ENCODE results near the gene PODN. TPM values are rescaled to one million over a fixed set of nuclear protein-coding genes. Genes with fewer than 3 reads are reported as not detected.
A peak's percentile ranks its signal among the peaks of the same experiment; 100 is the strongest.

PODN gene
- total RNA-seq, 1 experiment from 2014 or later = not detected

DNA sequence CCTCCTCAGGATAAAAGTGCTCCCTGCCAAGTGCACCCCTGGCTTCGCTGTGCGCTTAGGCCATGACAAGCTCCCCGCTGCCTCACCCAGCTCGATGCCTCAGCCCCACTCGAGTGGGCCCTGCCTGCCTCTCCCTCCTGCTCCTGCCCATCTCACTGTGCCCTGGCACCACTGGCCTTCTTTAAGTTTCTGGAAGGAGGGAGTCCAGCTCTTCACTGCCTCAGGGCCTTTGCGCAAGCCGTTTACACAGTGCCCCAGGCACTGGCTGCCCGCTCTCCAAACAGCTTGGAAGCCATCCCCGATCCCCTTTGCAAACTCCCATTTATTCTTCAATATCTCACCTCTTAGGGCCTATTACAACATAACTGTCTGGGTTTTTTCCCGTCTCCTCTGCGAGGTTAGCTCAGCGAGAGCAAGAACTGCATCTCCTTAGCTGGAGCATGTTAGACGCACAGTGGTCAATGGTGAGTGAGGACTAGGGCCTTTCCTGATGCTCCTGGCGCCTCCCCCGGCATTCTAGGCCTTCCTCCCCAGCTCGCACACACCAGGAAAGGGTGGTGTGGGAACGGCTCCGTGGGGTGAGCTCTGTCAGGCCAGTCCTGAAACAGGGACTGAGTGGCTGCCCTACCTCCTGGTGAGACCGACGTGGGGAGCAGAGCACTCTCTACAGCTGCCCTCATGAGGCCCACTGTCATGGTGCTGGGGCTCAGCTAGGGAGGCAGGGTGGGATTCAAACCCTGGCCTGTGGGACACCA is 31.9 kb downstream of the PODN start:
- POLR2A ChIA-PET = interaction anchor here (0.6 kb wide), 1 partner anchor 135 kb away, joined by 3 read pairs; no protein-coding TSS in a partner anchor
- intact Hi-C loops (cut with micrococcal nuclease; ENCODE audit: unreplicated experiment) = no loop called here
- Histone ChIP-seq H3K4me1 (peaks cover 18% of the 10 kb centered on the region), H3K9me3 (peaks cover 3% of the 10 kb centered on the region), H3K4me3 (ENCODE audit: low read depth, low read length) (no peak overlapping the region), H3K27me3 (replicated peaks; ENCODE audit: control insufficient read depth, insufficient read depth, low read length) (no peaks in the 10 kb centered on the region), H3K36me3 (ENCODE audit: control insufficient read depth, insufficient read depth, low read length) (no peaks in the 10 kb centered on the region)
- H3K27me3 Mint-ChIP-seq (ENCODE audit: insufficient read depth, unreplicated experiment) = no peaks in the 10 kb centered on the region
- CTCF ChIA-PET = no interaction called here
- peaks cover 6% of the 10 kb centered on the region for H3K4me1 Mint-ChIP-seq (ENCODE audit: low read depth, unreplicated experiment)
- peaks cover 5% of the 10 kb centered on the region for H3K36me3 Mint-ChIP-seq (ENCODE audit: insufficient read depth, unreplicated experiment)
- TF ChIP-seq, protein P1, sequence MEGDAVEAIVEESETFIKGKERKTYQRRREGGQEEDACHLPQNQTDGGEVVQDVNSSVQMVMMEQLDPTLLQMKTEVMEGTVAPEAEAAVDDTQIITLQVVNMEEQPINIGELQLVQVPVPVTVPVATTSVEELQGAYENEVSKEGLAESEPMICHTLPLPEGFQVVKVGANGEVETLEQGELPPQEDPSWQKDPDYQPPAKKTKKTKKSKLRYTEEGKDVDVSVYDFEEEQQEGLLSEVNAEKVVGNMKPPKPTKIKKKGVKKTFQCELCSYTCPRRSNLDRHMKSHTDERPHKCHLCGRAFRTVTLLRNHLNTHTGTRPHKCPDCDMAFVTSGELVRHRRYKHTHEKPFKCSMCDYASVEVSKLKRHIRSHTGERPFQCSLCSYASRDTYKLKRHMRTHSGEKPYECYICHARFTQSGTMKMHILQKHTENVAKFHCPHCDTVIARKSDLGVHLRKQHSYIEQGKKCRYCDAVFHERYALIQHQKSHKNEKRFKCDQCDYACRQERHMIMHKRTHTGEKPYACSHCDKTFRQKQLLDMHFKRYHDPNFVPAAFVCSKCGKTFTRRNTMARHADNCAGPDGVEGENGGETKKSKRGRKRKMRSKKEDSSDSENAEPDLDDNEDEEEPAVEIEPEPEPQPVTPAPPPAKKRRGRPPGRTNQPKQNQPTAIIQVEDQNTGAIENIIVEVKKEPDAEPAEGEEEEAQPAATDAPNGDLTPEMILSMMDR (IDR thresholded peaks at IDR 0.05; ENCODE audit: insufficient read depth in 1 of 2, low read depth in 1 of 2, low read length in 1 of 2, severe bottlenecking in 1 of 2, unreplicated experiment in 1 of 2) = no peak
- no peak for DNase-seq
- H3K27ac Mint-ChIP-seq (ENCODE audit: unreplicated experiment) = peak overlapping the region; percentile 48
- H3K9me3 Mint-ChIP-seq (ENCODE audit: unreplicated experiment) = no peaks in the 10 kb centered on the region
- H3K4me3 Mint-ChIP-seq (ENCODE audit: unreplicated experiment) = no peak overlapping the region
- BruUV-seq (replicated peaks) = no TSS peak

GRCh38 chr1:53094533-53094919 is 32.5 kb downstream of the PODN start:
- H3K27ac Mint-ChIP-seq (ENCODE audit: unreplicated experiment) = no peak overlapping the region
- BruUV-seq (replicated peaks) = no TSS peak
- H3K4me3 ChIP-seq (ENCODE audit: low read depth, low read length) = no peak overlapping the region
- H3K27me3 ChIP-seq (replicated peaks; ENCODE audit: control insufficient read depth, insufficient read depth, low read length) = no peaks in the 10 kb centered on the region
- no peaks in the 10 kb centered on the region for H3K27me3 Mint-ChIP-seq (ENCODE audit: insufficient read depth, unreplicated experiment)
- H3K9me3 Mint-ChIP-seq (ENCODE audit: unreplicated experiment) = no peaks in the 10 kb centered on the region
- H3K36me3 ChIP-seq (ENCODE audit: control insufficient read depth, insufficient read depth, low read length) = no peaks in the 10 kb centered on the region
- peaks cover 6% of the 10 kb centered on the region for H3K4me1 Mint-ChIP-seq (ENCODE audit: low read depth, unreplicated experiment)
- POLR2A ChIA-PET = no interaction called here
- peaks cover 13% of the 10 kb centered on the region for H3K4me1 ChIP-seq
- peaks cover 5% of the 10 kb centered on the region for H3K36me3 Mint-ChIP-seq (ENCODE audit: insufficient read depth, unreplicated experiment)
- no peak overlapping the region for H3K4me3 Mint-ChIP-seq (ENCODE audit: unreplicated experiment)
- intact Hi-C loops (cut with micrococcal nuclease; ENCODE audit: unreplicated experiment) = no loop called here
- DNase-seq = no peak
- H3K9me3 ChIP-seq = peaks cover 3% of the 10 kb centered on the region
- CTCF ChIA-PET = no interaction called here
- TF ChIP-seq, protein P1 (IDR thresholded peaks at IDR 0.05; ENCODE audit: insufficient read depth in 1 of 2, low read depth in 1 of 2, low read length in 1 of 2, severe bottlenecking in 1 of 2, unreplicated experiment in 1 of 2) = no peak

DNA sequence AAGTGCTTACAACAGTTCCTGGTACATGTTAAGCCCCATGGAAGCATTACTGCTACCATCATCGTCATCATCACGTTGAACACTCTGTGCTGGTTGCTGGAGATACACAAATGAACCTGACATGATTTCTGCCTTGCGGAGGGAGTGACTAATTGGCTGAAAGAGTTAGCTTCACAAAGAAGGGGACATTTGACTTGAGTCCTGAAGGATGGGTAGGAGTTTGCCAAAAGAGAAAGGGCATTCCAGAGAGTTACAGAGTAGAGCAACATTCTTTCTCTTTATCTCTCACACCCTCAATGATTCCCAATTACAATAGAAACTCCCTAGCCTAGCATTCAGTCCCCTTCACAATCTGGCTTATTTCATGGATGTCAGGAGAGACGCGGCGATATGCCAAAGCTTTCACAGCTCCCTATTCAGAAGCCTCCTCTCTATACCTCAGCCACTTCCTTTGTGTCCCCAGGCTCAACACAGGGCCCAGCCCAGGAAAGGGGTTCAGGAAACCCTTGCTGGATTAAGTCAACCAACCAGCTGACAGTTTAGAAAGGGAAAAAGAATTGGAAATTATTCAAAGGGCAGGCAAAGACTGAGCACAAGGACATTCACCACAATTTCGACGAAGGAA is 42.4 kb downstream of the PODN start:
- Histone ChIP-seq H3K27me3 (replicated peaks; ENCODE audit: control insufficient read depth, insufficient read depth, low read length) (no peaks in the 10 kb centered on the region), H3K9me3 (no peaks in the 10 kb centered on the region), H3K4me3 (ENCODE audit: low read depth, low read length) (no peak overlapping the region), H3K36me3 (ENCODE audit: control insufficient read depth, insufficient read depth, low read length) (no peaks in the 10 kb centered on the region), H3K4me1 (peaks cover 12% of the 10 kb centered on the region)
- peaks cover 15% of the 10 kb centered on the region for H3K4me1 Mint-ChIP-seq (ENCODE audit: low read depth, unreplicated experiment)
- no peaks in the 10 kb centered on the region for H3K9me3 Mint-ChIP-seq (ENCODE audit: unreplicated experiment)
- intact Hi-C loops (cut with micrococcal nuclease; ENCODE audit: unreplicated experiment) = no loop called here
- no peak overlapping the region for H3K4me3 Mint-ChIP-seq (ENCODE audit: unreplicated experiment)
- CTCF ChIA-PET = no interaction called here
- POLR2A ChIA-PET = no interaction called here
- BruUV-seq (replicated peaks) = no TSS peak
- H3K27ac Mint-ChIP-seq (ENCODE audit: unreplicated experiment) = no peak overlapping the region
- H3K36me3 Mint-ChIP-seq (ENCODE audit: insufficient read depth, unreplicated experiment) = no peaks in the 10 kb centered on the region
- no peaks in the 10 kb centered on the region for H3K27me3 Mint-ChIP-seq (ENCODE audit: insufficient read depth, unreplicated experiment)
- TF ChIP-seq, protein P1 (IDR thresholded peaks at IDR 0.05; ENCODE audit: insufficient read depth in 1 of 2, low read depth in 1 of 2, low read length in 1 of 2, severe bottlenecking in 1 of 2, unreplicated experiment in 1 of 2) = no peak
- no peak for DNase-seq
